K562 (cell line): ENCODE results near the gene HSF4. TPM values are rescaled to one million over a fixed set of nuclear protein-coding genes. Genes with fewer than 3 reads are reported as not detected.

Experiments
- RCOR1 ChIP-seq, 2 experiments: IDR thresholded peaks; 2 replicates each; pipeline ENCODE4 v1.6.1; 2012; ENCODE audit warnings: low read depth in 2 of 2, low read length in 2 of 2, borderline replicate concordance in 1 of 2, improper control_type of control experiment in 1 of 2
- SLC30A9 ChIP-seq: fragments of 250-450 bp; sonication (Bioruptor Pico); IDR thresholded peaks from 2 replicates; pipeline ENCODE4 v1.8.0; 2022; ENCODE audit warnings: mild to moderate bottlenecking, moderate library complexity
- ZHX1 ChIP-seq: fragments of 150-350 bp; conservative IDR thresholded peaks from 2 replicates; pipeline ENCODE4 v1.6.1; 2014; ENCODE audit warnings: low read length
- ZNF184 ChIP-seq: sonication (generic); formaldehyde crosslinking; IDR thresholded peaks from 2 replicates; pipeline ENCODE4 v1.5.0; 2020; ENCODE audit warnings: missing genetic modification reagents
- ZNF41 ChIP-seq: fragments of 250-450 bp; sonication (Bioruptor Pico); conservative IDR thresholded peaks from 2 replicates; pipeline ENCODE4 v1.4.0; 2020; ENCODE audit warnings: mild to moderate bottlenecking
- polyA plus RNA-seq, 8 experiments: library from polyadenylated mRNA; depleted of rRNA in 4 of 8; stranded (reverse) in 5 of 8; unstranded in 3 of 8; fragments of >200 nt; fragmentation: Nextera tagmentation in 2 of 8; fragmentation: Illumina TruSeq in 1 of 8; extraction: Ambion mirVana in 2 of 8; extraction: Trizol in 1 of 8; gene quantifications; 2 replicates each; pipeline versions ENCODE4 v1.2.1 to v1.2.3, GENCODE V29; 2011 to 2014; ENCODE audit warnings: inconsistent platforms in 1 of 8, missing spikeins in 1 of 8
- total RNA-seq, 7 experiments: library from RNA; depleted of rRNA in 6 of 7; stranded (reverse); fragments of >200 nt in 6 of 7; fragmentation: Illumina TruSeq in 2 of 7; extraction: Trizol in 2 of 7; gene quantifications; 2 replicates each; pipeline versions ENCODE4 v1.2.1 to v1.2.3, GENCODE V29; 2011 to 2021; ENCODE audit warnings: low replicate concordance in 1 of 7
- TF ChIP-seq, protein P1 (sequence below): sonication (generic); formaldehyde crosslinking; IDR thresholded peaks from 2 replicates; pipeline ENCODE4 v1.8.1; 2022; ENCODE audit warnings: missing genetic modification reagents

The HSF4 gene
- total and polyA plus RNA-seq, 9 of the 15 experiments (the other 6 are each of a cell fraction or from before 2014, with no cell fraction given), result 0.50 to 35.4 (median 8.8) TPM; not detected in 1

DNA sequence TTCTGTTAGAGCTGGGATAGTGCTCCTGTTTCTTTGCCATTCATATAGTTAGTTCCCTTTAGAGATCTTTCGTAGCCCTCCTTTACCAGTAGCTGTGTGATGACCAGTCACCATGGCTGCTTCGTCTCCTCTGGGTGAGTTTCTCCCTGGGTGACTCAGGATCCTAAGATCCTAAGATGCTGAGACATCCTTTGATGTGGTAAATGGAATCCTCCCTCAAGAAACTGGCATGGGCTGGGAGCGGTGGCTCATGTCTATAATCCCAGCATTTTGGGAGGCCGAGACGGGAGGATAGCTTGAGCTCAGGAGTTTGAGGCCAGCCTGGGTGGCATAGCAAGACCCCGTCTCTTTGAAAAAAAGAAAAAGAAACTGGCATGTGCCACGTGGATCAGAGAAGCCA, 48.9 kb upstream of the HSF4 start (continued):
- TF ChIP-seq SLC30A9 (CRISPR knock-in tag) (no peak), ZNF184 (CRISPR knock-in tag) (no peak), RCOR1 (IDR thresholded peaks at IDR 0.05; ENCODE audit: borderline replicate concordance in 1 of 2, low read depth in 2 of 2, low read length in 2 of 2) (no peak), ZNF41 (CRISPR knock-in tag) (no peak), ZHX1 (no peak)
- TF ChIP-seq, protein P1, sequence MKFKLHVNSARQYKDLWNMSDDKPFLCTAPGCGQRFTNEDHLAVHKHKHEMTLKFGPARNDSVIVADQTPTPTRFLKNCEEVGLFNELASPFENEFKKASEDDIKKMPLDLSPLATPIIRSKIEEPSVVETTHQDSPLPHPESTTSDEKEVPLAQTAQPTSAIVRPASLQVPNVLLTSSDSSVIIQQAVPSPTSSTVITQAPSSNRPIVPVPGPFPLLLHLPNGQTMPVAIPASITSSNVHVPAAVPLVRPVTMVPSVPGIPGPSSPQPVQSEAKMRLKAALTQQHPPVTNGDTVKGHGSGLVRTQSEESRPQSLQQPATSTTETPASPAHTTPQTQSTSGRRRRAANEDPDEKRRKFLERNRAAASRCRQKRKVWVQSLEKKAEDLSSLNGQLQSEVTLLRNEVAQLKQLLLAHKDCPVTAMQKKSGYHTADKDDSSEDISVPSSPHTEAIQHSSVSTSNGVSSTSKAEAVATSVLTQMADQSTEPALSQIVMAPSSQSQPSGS (CRISPR knock-in tag), result no peak
